Measurements from ENCODE around the gene NAP1L4.

GRCh38 chr11:3007404-3008010 lies 15.4 kb upstream of the NAP1L4 start:
- TF ChIP-seq POLR2A (IDR thresholded peaks at IDR 0.05): no peak
- TF ChIP-seq CTCF (IDR thresholded peaks at IDR 0.05): no peak
